Parathyroid adenoma (tissue), 2 donors: Measurements from ENCODE around the gene GPT2.

Source experiments
- H2AFZ ChIP-seq: fragments of 300-600 bp; sonication (generic); one replicate; pipeline ENCODE4 v1.7.0; 2017; ENCODE audit warnings: antibody characterized with exemption, mild to moderate bottlenecking
- H3K27ac ChIP-seq: fragments of 300-600 bp; sonication (generic); one replicate; pipeline ENCODE4 v1.7.0; 2017
- H3K27me3 ChIP-seq: fragments of 300-600 bp; sonication (generic); one replicate; pipeline ENCODE4 v1.7.0; 2017; ENCODE audit warnings: low read length; ENCODE audit not compliant: control insufficient read depth, insufficient read depth
- H3K36me3 ChIP-seq: fragments of 300-600 bp; sonication (generic); one replicate; pipeline ENCODE4 v1.7.0; 2017; ENCODE audit warnings: low read length; ENCODE audit not compliant: control insufficient read depth, insufficient read depth
- H3K4me1 ChIP-seq: fragments of 300-600 bp; sonication (generic); one replicate; pipeline ENCODE4 v1.7.0; 2017; ENCODE audit warnings: control low read depth
- H3K4me2 ChIP-seq: fragments of 300-600 bp; sonication (generic); one replicate; pipeline ENCODE4 v1.7.0; 2017; ENCODE audit warnings: low read length
- H3K4me3 ChIP-seq: fragments of 300-600 bp; sonication (generic); one replicate; pipeline ENCODE4 v1.7.0; 2017; ENCODE audit warnings: low read depth, low read length
- H3K79me2 ChIP-seq: fragments of 300-600 bp; sonication (generic); one replicate; pipeline ENCODE4 v1.7.0; 2017; ENCODE audit warnings: control low read depth
- H3K9ac ChIP-seq: fragments of 300-600 bp; sonication (generic); one replicate; pipeline ENCODE4 v1.7.0; 2017; ENCODE audit warnings: mild to moderate bottlenecking
- H3K9me3 ChIP-seq: fragments of 300-600 bp; sonication (generic); one replicate; pipeline ENCODE4 v1.7.0; 2017; ENCODE audit warnings: low read length; ENCODE audit not compliant: control insufficient read depth
- CTCF ChIP-seq: fragments of 300-600 bp; sonication (generic); IDR thresholded peaks from one replicate; pipeline ENCODE4 v1.7.0; 2017; ENCODE audit warnings: antibody characterized with exemption, mild to moderate bottlenecking
- donor health status: primary hyperparathyroidism.

GPT2 gene

GRCh38 chr16:46875243-46875642 lies 8.9 kb upstream of the GPT2 start:
- H3K27me3 ChIP-seq: no peaks in the 10 kb centered on the region
- H3K4me3 ChIP-seq: no peak overlapping the region
- H3K4me2 ChIP-seq: no peak overlapping the region
- no peak overlapping the region for H2AFZ ChIP-seq
- H3K79me2 ChIP-seq: no peaks in the 10 kb centered on the region
- no peak overlapping the region for H3K27ac ChIP-seq
- H3K9me3 ChIP-seq: no peaks in the 10 kb centered on the region
- H3K9ac ChIP-seq: no peak overlapping the region
- H3K4me1 ChIP-seq: peaks cover 10% of the 10 kb centered on the region
- no peak for TF ChIP-seq CTCF
- H3K36me3 ChIP-seq: no peaks in the 10 kb centered on the region

- H3K79me2 ChIP-seq: peaks cover 9% of the 10 kb centered on the region
- no peak overlapping the region for H3K4me2 ChIP-seq
- peaks cover 15% of the 10 kb centered on the region for H3K4me1 ChIP-seq
- no peaks in the 10 kb centered on the region for H3K36me3 ChIP-seq
- no peaks in the 10 kb centered on the region for H3K9me3 ChIP-seq
- no peak for TF ChIP-seq CTCF
- H3K9ac ChIP-seq: no peak overlapping the region
- peak overlapping the region; percentile 89 for H3K27ac ChIP-seq
- H2AFZ ChIP-seq: peak overlapping the region; percentile 92
- no peak overlapping the region for H3K4me3 ChIP-seq
- no peaks in the 10 kb centered on the region for H3K27me3 ChIP-seq
These were observed 1.7 kb upstream of the GPT2 start for GRCh38 chr16:46882304-46882939.

- H3K79me2 ChIP-seq: peaks cover 9% of the 10 kb centered on the region
- peak overlapping the region; percentile 89 for H3K27ac ChIP-seq
- no peak overlapping the region for H3K9ac ChIP-seq
- H3K4me2 ChIP-seq: no peak overlapping the region
- no peak for TF ChIP-seq CTCF
- no peaks in the 10 kb centered on the region for H3K27me3 ChIP-seq
- no peaks in the 10 kb centered on the region for H3K9me3 ChIP-seq
- no peak overlapping the region for H3K4me3 ChIP-seq
- peaks cover 15% of the 10 kb centered on the region for H3K4me1 ChIP-seq
- no peaks in the 10 kb centered on the region for H3K36me3 ChIP-seq
- peak overlapping the region; percentile 92 for H2AFZ ChIP-seq
These were observed 1.2 kb upstream of the GPT2 start for GRCh38 chr16:46882940-46883307.

- Histone ChIP-seq H3K4me2 (peak overlapping the region; percentile 81), H3K9ac (no peak overlapping the region), H3K4me1 (peaks cover 15% of the 10 kb centered on the region), H3K36me3 (no peaks in the 10 kb centered on the region), H3K4me3 (peak overlapping the region; percentile 56), H2AFZ (peak overlapping the region; percentile 92), H3K27me3 (no peaks in the 10 kb centered on the region), H3K9me3 (no peaks in the 10 kb centered on the region), H3K27ac (peak overlapping the region; percentile 89), H3K79me2 (peaks cover 9% of the 10 kb centered on the region)
- TF ChIP-seq CTCF: no peak
These were observed 841 bp upstream of the GPT2 start for GRCh38 chr16:46883353-46883689.

GRCh38 chr16:46884513-46885293 lies 541 bp downstream of the GPT2 start:
- peak overlapping the region; percentile 89 for H3K4me2 ChIP-seq
- H3K9me3 ChIP-seq: no peaks in the 10 kb centered on the region
- TF ChIP-seq CTCF: no peak
- peaks cover 9% of the 10 kb centered on the region for H3K79me2 ChIP-seq
- peak overlapping the region; percentile 89 for H2AFZ ChIP-seq
- H3K27me3 ChIP-seq: no peaks in the 10 kb centered on the region
- H3K36me3 ChIP-seq: no peaks in the 10 kb centered on the region
- H3K27ac ChIP-seq: no peak overlapping the region
- peak overlapping the region; percentile 56 for H3K4me3 ChIP-seq
- peak overlapping the region; percentile 28 for H3K9ac ChIP-seq
- peaks cover 15% of the 10 kb centered on the region for H3K4me1 ChIP-seq
